Left ventricle myocardium inferior (tissue), 1 donor: ENCODE measurements around the gene OR14K1. TPM values are rescaled to one million over a fixed set of nuclear protein-coding genes. Genes with fewer than 3 reads are reported as not detected.
"Not testable (repeated sequence)": the region's sequence is repeated elsewhere in the genome, so short reads cannot be mapped to it uniquely, and the experiment has no call there.

Experiments used
- DNase-seq: peaks from one replicate; pipeline ENCODE4 v3.0.0-alpha.2; 2020
- H3K27ac ChIP-seq: fragments of 200-600 bp; replicated peaks from 2 replicates; pipeline ENCODE4 v1.8.0; 2021
- H3K27me3 ChIP-seq: fragments of 200-600 bp; 2 replicates; pipeline ENCODE4 v1.8.0; 2021; ENCODE audit warnings: low read depth
- H3K36me3 ChIP-seq: fragments of 200-600 bp; 2 replicates; pipeline ENCODE4 v1.8.0; 2021
- H3K4me1 ChIP-seq: fragments of 200-600 bp; 2 replicates; pipeline ENCODE4 v1.8.0; 2021
- H3K4me3 ChIP-seq: fragments of 200-600 bp; 2 replicates; pipeline ENCODE4 v1.8.0; 2021; ENCODE audit warnings: mild to moderate bottlenecking, moderate library complexity
- H3K9me3 ChIP-seq: fragments of 200-600 bp; replicated peaks from 2 replicates; pipeline ENCODE4 v1.8.0; 2021
- intact Hi-C: fragments of 100-400 bp; cut with micrococcal nuclease; formaldehyde crosslinking; loops from one replicate; pipeline ENCODE4 v1.11.0; 2022
- total RNA-seq: library from RNA; stranded (reverse); fragmentation: NEBNext Ultra II Directional; extraction: Animal tissue kit (Norgen Biotek cat#: 25700); gene quantifications from one replicate; pipeline ENCODE4 v1.2.1, GENCODE V29; 2021
- TF ChIP-seq, protein P1 (sequence below): fragments of 200-600 bp; IDR thresholded peaks from 2 replicates; pipeline ENCODE4 v1.8.0; 2021; ENCODE audit warnings: antibody characterized with exemption, mild to moderate bottlenecking, borderline replicate concordance
- donor health status: DM: no; HTN: yes; CAD: no; lungs with severe emphysema.

Gene OR14K1
- total RNA-seq, 1 donor from 2014 or later, result not detected

DNA sequence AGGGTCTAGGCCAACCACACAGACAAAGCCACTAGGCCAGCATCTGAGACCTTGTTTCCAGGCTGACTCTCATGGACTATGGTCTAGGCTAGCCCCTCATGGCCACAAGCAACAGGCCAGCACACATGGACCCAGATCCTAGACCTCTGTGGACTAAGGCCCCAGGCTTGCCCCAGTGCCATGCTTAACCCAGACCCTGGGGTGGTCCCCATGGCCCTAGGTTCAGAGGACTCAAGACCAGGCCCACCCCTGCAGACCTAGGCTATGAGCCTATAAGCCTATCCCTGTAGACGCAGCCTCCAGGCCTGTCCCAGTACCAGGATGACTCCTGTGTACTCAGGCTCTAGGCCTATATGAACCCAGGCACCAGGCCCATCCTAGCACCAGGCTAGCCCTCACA lies 11.5 kb downstream of the OR14K1 start:
- no peak overlapping the region for H3K27ac ChIP-seq
- intact Hi-C loops, result no loop called here
- TF ChIP-seq, protein P1, sequence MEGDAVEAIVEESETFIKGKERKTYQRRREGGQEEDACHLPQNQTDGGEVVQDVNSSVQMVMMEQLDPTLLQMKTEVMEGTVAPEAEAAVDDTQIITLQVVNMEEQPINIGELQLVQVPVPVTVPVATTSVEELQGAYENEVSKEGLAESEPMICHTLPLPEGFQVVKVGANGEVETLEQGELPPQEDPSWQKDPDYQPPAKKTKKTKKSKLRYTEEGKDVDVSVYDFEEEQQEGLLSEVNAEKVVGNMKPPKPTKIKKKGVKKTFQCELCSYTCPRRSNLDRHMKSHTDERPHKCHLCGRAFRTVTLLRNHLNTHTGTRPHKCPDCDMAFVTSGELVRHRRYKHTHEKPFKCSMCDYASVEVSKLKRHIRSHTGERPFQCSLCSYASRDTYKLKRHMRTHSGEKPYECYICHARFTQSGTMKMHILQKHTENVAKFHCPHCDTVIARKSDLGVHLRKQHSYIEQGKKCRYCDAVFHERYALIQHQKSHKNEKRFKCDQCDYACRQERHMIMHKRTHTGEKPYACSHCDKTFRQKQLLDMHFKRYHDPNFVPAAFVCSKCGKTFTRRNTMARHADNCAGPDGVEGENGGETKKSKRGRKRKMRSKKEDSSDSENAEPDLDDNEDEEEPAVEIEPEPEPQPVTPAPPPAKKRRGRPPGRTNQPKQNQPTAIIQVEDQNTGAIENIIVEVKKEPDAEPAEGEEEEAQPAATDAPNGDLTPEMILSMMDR, result no peak
- no peak for DNase-seq
- H3K9me3 ChIP-seq, result peaks cover 60% of the 10 kb centered on the region
- H3K27me3 ChIP-seq, result no peaks in the 10 kb centered on the region
- no peaks in the 10 kb centered on the region for H3K36me3 ChIP-seq
- no peak overlapping the region for H3K4me3 ChIP-seq
- no peaks in the 10 kb centered on the region for H3K4me1 ChIP-seq

DNA sequence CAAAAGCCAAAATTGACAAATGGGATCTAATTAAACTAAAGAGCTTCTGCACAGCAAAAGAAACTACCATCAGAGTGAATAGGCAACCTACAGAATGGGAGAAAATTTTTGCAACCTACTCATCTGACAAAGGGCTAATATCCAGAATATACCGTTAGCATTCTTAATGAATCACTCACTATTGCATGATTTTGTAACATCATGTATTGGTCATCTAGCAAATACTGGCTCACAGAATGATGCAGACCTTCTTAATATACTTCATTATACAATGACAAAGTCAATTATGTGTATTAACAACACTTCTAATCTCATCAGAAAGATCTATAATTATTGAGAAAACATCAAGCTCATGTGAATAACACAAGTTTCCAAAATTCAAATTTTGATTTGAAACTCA lies 15.9 kb downstream of the OR14K1 start:
- H3K36me3 ChIP-seq, intact Hi-C loops, H3K4me3 ChIP-seq, H3K27me3 ChIP-seq, H3K4me1 ChIP-seq, H3K27ac ChIP-seq, DNase-seq: not testable (repeated sequence)
- H3K9me3 ChIP-seq, result peaks cover 43% of the 10 kb centered on the region

DNA sequence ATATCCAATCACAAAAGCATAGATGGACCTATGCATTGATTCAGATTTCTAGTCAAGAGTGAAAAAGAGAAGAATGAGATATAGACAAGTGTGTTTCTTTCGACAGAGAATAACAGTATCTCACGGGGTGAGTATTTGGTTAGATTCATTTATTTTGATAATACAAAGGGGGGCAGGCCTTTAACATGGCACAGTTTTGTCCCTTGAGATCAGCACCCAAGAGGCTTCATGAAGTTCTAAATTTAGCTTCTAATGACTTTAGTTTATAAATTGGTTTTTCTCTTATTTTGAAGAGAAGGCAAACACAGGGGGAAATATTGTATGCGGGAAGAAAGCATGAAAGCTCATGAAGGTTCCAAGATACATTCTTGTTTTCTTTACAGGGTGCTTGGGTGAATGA lies 22.0 kb downstream of the OR14K1 start, which contains the start of gene OR1C1:
OR1C1 (minus strand) TSS at position 101 of the 400 bp plus-strand sequence. CDS start 2,150 bp downstream, outside the sequence.
- Histone ChIP-seq H3K4me3 (no peak within 1 kb of the TSS), H3K4me1 (no peaks in the 10 kb centered on the region), H3K27ac (no peak within 1 kb of the TSS), H3K36me3 (no peaks in the 10 kb centered on the region), H3K27me3 (no peaks in the 10 kb centered on the region), H3K9me3 (no peaks in the 10 kb centered on the region)
- no peak for DNase-seq
- intact Hi-C loops, result no loop called here
- TF ChIP-seq, protein P1, result no peak

DNA sequence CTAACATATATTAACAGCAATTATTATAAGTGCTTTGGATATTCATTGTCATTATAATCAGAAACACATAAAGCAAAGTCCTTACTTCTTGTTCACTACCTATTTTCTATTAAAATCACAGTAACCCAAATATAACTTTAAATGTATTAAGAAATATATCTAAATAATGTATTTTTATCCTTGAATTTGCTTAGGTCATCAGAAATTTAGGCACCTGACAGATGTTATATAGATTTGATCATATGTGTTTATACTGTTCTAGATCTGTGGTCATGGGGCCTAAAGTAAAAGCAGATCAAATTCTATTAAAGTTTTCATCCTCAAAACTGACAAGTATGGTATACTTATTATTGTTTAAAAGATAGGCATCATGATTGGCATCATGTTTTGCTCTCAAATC lies 31.2 kb downstream of the OR14K1 start:
- no peak overlapping the region for H3K27ac ChIP-seq
- no peak overlapping the region for H3K4me3 ChIP-seq
- peaks cover 12% of the 10 kb centered on the region for H3K9me3 ChIP-seq
- TF ChIP-seq, protein P1, result no peak
- H3K4me1 ChIP-seq, result no peaks in the 10 kb centered on the region
- H3K36me3 ChIP-seq, result no peaks in the 10 kb centered on the region
- DNase-seq, result no peak
- H3K27me3 ChIP-seq, result no peaks in the 10 kb centered on the region
- intact Hi-C loops, result no loop called here

Other genes starting within 250 kb of the OR14K1 start
- gene OR2C3, start 202.2 kb upstream of the OR14K1 start, total RNA-seq, result not detected
- gene GCSAML, start 189.5 kb upstream of the OR14K1 start, total RNA-seq, result 0.19 TPM
- gene OR2G2, start 150.3 kb upstream of the OR14K1 start, total RNA-seq, result not detected
- gene OR2G3, start 133.0 kb upstream of the OR14K1 start, total RNA-seq, result not detected
- gene OR13G1, start 58.9 kb upstream of the OR14K1 start, total RNA-seq, result not detected
- not detected for gene OR6F1, start 22.0 kb upstream of the OR14K1 start, total RNA-seq
- gene OR14A2, start 9.5 kb downstream of the OR14K1 start, total RNA-seq, result not detected
- gene OR1C1, start 21.9 kb downstream of the OR14K1 start, total RNA-seq, result not detected
- not detected for gene OR14A16, start 85.5 kb downstream of the OR14K1 start, total RNA-seq
- not detected for gene OR11L1, start 103.3 kb downstream of the OR14K1 start, total RNA-seq
- 0.16 TPM for gene TRIM58, start 118.6 kb downstream of the OR14K1 start, total RNA-seq
- gene OR2W3, start 157.0 kb downstream of the OR14K1 start, total RNA-seq, result not detected
- not detected for gene OR2T8, start 181.6 kb downstream of the OR14K1 start, total RNA-seq
- gene OR2AJ1, start 186.3 kb downstream of the OR14K1 start, total RNA-seq, result not detected
- not detected for gene OR2L8, start 210.2 kb downstream of the OR14K1 start, total RNA-seq
- not detected for gene OR2AK2, start 226.6 kb downstream of the OR14K1 start, total RNA-seq